Stimulated activated CD4-positive, alpha-beta T cell treated with anti-CD3 and anti-CD28 coated beads, Interleukin-12 subunit alpha, Interleukin-12 subunit beta, amount 100 ng/mL, for 4 hours (primary cell): ENCODE results near the gene GHRHR.

Experiments
- DNase-seq: peaks from one replicate; pipeline ENCODE4 v3.0.0-alpha.2; 2020

GHRHR gene

GRCh38 chr7:30969604-30969970 lies 5.8 kb downstream of the GHRHR start:
- DNase-seq = no peak

DNA sequence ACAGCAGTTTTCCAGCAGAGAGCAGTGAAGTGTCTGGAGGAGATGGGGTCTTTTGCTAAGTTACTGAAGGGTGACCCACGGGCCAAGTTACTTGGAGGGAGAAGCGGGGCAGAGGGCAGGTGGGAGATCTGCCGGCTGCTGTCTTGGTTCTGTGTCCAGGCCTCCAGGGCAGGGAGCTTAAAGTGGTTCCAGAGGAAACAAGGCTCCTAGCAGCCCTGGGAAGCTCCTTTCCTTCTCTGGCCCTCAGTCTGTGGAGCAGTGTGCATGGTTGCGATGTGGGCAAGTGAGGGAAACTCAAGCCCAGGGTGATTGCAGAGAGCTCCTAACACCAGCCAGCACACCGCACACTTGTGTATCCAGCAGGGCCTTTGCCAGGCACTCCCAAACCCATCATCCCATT lies 6.3 kb downstream of the GHRHR start:
- no peak for DNase-seq

DNA sequence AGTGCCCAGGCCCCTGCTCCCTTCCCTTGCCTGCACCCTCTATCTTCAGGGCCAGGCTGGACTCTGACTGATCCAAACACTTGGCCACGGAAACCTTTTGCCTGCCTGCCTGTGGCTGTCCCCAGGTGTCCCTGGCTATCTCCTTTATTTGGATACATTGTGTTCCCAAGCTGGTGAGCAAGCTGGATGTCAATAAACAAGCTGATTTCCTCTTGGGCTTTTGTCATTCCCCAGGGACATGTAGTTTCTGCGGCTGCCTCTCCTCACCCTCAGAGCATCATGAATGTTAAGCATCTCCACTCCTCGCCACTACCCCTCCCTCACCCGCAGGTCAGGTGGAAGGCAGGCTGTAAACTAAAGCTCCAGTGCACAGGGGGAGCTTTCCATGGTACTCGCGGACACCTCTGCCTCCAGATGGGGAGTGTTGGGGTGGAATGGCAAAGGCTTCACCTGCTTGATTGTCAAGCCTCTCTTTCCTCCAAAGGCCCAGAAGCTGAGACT lies 6.9 kb downstream of the GHRHR start:
- no peak for DNase-seq

- no peak for DNase-seq
Observed at GRCh38 chr7:30971440-30971839, 7.7 kb downstream of the GHRHR start.

DNA sequence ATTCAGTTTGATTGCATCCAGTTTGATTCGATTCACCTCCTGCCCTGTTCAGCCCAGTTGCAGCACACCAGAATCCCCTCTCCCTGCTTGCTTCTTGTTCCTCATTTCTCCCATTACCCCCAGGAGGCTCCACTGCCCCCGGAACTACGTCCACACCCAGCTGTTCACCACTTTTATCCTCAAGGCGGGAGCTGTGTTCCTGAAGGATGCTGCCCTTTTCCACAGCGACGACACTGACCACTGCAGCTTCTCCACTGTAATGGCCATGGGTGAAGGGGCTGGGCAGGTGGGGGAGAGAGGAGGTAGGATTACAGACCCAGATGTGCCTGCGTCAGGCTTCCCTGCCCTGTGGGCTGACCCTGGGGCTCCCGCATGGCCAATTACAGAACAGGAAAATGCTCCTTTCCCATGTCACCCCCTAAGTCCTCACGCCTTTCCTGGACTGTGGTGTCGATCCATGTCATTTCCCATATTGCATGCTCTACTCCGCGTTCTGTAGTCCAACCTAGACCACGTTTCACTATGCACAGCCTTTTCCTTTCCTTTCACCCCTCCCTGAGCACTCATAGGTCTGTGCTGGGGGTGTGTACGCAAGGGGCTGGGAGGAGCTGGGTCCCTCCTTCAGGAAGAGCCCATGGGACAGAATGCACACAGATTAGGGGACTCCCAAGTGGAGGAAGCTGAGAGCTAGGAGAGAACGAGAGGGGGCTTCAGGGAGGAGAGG lies 8.2 kb downstream of the GHRHR start:
- no peak for DNase-seq

DNA sequence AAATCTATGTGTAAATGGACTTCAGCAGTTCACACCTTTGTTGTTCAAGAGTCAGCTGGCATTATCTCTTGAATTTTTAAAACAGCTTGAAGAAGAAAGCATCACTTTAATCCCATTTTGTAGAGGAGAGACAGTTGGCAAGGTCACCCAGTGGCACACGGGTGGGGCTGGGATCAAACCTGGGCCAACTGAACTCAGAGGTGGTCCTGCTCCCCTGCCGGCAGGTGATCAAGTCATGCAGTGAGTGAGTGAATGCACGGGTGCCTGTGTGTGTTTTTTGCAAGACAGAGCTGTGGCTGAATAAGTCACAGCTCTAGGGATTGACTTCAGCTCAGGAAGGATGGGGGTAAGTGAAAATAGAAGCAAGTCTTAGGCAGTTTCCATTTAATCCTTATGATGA lies 9.5 kb downstream of the GHRHR start:
- no peak for DNase-seq

DNA sequence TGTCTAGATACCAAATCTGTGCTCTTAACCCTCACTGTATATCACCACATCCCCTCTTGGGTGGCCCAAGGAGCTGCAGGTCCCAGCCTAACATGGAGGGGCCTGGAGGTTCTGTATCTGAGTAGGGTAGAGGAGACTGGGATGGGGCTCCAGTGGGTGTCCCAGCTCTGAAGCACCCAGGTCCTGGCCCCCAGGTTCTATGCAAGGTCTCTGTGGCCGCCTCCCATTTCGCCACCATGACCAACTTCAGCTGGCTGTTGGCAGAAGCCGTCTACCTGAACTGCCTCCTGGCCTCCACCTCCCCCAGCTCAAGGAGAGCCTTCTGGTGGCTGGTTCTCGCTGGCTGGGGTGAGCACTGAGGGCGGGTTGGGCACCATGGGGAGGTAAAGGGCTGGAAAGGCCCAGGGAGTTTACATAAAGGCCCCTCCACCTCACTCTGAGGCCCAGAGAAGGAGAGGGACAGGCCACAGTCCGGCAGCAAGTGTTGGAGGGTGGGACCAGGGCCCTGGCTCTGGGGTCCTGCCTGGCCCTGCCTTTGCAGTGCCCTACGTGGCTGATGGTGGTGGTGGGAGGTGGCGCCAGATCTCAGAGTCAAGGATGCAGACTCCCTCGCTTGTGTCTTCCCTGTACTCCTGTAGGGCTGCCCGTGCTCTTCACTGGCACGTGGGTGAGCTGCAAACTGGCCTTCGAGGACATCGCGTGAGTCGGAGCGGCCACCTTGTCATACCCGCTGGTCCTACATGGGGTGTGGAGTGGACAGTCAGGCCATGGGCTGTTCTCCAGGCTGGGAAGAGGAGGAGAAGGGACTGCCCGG lies 10.2 kb downstream of the GHRHR start:
- DNase-seq = no peak

DNA sequence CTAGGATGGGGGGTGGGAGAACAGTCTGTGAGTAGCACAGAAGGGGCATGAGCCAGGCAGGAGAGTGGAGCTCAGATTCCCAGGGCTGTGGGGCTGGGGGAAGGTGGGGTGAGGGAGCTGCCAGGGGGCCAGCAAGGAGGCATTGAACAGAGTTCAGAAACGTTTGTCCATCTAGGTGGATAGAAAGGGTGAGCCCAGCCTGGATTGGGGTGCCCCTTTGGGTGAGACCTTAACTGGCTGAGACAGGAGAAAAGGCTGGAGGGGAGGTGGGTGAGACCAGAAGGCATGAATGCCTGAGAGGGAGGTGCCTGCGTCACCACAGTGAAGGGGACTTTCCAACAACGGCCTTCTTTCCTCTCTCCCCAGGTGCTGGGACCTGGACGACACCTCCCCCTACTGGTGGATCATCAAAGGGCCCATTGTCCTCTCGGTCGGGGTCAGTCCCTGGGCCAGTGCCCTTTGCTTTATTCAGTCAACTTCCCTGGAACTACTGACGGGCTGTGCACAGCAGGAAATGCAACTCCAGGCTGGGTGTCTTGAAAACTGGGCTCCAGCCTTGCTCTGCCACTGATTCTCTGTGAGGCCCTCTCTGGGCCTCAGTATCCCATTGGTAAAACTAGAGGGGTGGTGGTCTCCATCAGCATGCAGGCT lies 11.0 kb downstream of the GHRHR start:
- peak; percentile 10 for DNase-seq

DNA sequence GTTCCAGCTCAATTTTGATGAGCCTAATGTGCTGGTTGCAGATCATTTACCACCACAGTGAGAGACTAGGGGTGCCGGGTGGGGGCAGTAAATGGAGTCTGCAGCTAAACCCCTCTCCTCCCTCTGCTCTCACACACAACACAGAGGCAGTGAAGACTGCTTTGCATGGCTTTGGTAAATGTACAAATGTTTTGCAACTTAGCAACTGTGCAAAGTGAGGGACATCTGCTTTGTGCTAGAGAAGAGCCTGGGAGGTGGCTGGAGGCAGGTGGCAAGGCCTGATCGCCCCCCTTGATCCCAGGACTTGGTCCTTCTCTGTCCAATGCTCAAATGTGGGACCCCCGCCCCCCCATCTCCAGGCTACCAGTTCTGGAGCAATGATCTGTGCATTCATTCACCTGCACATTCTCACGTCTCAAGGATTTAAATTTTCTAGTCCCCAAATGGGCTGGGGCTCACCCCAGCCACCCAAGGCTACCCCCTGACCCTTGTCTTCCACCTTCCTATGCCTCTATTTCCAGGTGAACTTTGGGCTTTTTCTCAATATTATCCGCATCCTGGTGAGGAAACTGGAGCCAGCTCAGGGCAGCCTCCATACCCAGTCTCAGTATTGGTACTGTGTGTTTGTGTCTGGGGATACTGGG lies 11.6 kb downstream of the GHRHR start:
- no peak for DNase-seq

- no peak for DNase-seq
Observed at GRCh38 chr7:30976381-30976780, 12.6 kb downstream of the GHRHR start.

- no peak for DNase-seq
Observed at GRCh38 chr7:30977222-30977621, 13.5 kb downstream of the GHRHR start.

DNA sequence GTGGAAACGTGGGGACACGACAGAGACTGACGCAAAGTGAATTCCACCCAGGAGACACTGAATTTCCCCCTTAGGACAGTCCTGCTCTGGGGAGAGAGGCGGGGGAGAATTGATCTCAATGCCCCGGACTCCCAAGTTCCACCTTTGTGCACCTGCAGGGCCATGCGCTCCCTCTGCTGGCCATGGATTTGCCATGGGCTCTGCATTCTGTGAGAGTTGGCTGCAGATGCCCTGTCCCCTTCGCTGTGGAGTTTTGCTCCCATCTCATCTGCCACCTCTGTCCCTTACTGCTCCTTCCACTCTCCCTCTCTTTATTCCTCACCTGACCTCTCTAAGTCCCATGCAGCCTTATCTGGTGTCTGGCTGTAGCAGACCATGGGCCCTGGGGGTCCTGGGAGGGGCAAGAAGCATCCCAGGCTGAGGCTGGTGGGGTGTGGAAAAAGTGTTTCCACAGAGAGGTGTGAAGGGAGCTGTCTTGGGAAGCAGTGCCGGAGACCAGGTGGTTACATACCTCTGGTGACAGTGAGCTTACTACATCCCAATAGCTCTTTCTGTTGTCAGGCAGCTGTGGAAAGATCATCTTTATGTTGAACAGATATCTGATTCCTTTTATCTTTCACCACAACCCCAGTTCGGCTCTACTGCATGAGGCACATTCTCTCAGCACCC lies 14.3 kb downstream of the GHRHR start:
- DNase-seq = no peak

DNA sequence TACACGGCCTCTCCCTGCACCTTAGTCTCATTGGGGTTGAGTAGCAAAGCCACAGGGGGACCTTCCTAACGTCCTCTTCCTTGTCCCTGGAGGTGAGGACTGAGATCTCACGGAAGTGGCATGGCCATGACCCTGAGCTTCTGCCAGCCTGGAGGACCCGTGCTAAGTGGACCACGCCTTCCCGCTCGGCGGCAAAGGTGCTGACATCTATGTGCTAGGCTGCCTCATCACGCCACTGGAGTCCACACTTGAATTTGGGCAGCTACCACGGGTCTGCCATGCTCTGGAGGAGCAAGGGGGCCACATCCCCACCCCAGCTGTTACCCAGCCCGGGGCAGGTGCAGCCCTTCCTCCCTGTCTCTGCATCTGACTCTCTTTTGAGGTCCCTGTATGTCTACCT lies 15.3 kb downstream of the GHRHR start:
- DNase-seq = no peak

DNA sequence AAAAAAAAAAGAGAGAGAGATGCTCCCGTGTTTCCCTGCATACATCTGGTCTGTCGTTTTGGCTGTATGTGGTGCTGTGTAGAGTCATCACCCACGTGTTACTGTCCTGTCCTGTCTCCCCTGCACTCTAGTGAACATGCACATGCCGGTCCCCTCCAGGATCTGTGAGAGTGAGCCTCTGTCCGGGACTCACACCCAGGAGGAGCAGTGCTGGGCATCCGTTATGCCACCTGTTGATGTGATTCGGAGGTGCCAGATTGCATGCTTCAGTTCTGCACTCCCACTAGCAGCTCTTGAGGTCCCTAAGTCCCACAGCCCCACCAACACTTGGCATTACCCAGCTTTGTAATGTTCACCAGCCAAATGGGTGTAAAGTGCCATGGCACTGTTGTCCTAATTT lies 16.4 kb downstream of the GHRHR start:
- no peak for DNase-seq

GRCh38 chr7:30980751-30981150 lies 17.0 kb downstream of the GHRHR start:
- DNase-seq = no peak

GRCh38 chr7:30983042-30983913 lies 19.5 kb downstream of the GHRHR start:
- DNase-seq = peak; percentile 72

DNA sequence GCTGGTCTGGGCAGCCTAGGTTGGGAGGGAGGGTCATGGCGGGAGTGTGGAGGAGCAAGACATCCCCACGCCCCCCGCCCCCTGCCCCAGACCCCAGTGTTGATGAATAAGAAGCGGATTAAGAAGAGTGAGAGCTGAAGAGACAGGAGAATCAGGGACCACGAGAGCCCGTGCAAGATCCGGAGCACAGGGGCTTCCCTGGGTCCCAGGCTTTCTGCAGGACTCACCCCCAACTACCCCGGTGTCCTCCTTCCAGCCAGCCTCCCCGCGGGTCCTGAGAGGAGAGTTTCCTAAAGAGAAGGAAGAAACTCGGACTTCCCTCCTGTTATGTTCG lies 20.1 kb downstream of the GHRHR start:
- DNase-seq = no peak

- no peak for DNase-seq
Observed at GRCh38 chr7:30984359-30985107, 20.8 kb downstream of the GHRHR start.

- DNase-seq = no peak
Observed at GRCh38 chr7:30985756-30986155, 22.0 kb downstream of the GHRHR start.

DNA sequence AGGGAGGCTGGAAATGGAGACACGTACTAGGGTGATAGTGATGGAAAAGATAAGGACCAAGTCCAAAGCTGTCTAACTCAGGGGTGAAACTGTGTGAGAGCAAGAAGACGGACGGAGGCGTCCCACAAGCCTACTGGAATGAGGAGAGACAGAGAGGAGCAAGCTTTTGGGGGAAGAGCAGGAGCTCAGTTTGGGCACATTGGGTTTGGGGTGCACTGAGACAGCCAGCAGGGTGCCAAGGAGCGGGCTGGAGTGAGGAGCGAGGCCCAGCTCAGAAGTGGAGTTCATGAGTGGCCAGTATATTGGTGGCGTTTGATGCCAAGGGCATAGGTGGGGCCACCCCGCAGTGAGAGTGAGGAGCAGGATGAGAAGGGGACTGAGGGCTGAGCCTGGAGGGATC lies 22.6 kb downstream of the GHRHR start:
- no peak for DNase-seq

DNA sequence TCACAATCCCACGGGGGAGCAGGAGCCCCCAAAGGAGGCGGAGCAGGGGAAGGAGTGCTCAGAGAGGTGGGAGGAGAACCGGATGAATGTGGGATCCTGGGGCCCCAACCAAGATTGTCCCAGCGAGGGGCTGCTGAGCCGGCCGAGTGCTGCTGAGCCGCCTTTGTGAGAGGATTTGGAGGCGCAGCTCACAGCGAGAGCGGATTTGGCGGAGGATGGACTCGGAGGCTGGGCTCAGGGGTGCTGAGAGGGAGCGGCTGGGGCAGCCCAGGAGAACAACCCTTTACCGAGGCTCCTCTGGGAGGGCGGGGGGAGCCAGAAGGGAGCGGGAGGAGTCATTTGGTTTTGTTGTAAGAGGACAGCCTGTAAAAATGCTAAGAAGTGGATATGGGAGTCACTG lies 23.0 kb downstream of the GHRHR start:
- no peak for DNase-seq
